Measurements from ENCODE around the gene CELSR3. TPM values are rescaled to one million over a fixed set of nuclear protein-coding genes. Genes with fewer than 3 reads are reported as not detected.

CELSR3 gene
- polyA plus RNA-seq, 4 donors, result 0.67 to 1.4 (median 1.1) TPM

DNA sequence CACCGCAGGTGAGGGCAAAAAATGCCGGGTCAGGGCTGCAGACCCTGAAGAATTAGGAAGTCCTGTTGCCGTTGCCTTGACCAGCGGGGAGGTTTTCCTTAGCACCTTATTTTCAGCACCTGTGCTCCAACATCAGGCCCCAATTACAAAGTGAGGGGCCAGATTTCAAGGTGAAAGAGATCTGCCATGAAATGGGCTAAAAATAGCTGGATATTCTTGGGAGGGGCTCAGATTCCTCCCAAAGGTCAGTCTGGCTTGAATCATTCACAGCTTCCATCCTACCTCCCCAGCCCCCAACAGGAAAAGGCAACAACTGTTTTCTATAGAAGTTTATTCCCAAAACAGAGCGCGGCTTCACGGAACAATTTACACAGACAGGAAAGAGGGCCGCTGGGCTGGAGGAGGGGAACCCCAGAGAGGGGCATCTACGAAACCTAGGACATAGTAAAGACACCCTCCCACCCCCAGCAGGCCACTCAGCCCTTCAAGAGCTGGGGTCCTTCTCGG, 26.5 kb downstream of the CELSR3 start:
- no peak for DNase-seq (ENCODE audit: low read depth in 4 of 4, low spot score in 2 of 4)

DNA sequence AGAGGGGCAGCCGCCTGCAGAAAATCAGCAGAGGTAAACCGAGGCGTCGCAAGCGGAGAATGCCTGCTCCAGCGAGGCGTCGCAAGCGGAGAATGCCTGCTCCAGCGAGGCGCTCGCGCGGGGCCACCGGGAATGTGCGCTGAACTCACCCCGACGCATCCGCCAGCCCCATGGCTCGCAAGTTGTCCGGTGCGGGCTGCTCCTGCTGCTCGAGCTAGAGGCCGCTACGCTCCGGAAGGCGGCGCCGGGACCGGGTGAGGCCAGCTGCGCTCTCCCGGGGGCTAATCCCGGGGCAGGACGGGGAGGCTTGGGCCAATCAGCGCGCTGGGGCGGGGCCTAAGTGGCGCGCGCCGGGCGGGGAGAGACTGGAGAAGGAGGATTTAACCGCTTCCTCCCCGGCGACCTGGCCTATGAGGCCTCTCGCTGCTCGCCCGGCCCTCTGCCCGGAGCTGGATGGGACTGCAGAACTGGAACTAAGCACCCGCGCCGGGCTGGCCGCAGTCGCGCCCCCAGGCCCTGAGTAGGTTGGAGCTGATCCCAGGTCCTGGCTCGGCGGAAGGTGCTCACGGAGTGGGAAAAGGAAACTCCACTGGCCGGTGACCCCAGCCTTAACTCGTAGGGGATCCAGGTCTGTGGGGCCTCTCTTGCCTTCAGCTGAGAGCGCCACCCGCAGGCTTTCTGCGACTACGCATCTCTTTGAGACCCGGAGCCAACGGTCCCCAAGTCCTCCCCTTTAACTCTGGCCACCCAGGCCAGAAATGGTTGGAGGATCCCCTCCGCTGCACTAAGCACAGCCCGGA, 27.3 kb downstream of the CELSR3 start, which contains the start of gene SLC26A6:
SLC26A6 (minus strand) TSS at position 240 of the 800 bp plus-strand sequence; CDS start at position 172, 68 bp downstream.
- peak; percentile 68 to 96 (median 87) for DNase-seq (ENCODE audit: low read depth in 4 of 4, low spot score in 2 of 4)

DNA sequence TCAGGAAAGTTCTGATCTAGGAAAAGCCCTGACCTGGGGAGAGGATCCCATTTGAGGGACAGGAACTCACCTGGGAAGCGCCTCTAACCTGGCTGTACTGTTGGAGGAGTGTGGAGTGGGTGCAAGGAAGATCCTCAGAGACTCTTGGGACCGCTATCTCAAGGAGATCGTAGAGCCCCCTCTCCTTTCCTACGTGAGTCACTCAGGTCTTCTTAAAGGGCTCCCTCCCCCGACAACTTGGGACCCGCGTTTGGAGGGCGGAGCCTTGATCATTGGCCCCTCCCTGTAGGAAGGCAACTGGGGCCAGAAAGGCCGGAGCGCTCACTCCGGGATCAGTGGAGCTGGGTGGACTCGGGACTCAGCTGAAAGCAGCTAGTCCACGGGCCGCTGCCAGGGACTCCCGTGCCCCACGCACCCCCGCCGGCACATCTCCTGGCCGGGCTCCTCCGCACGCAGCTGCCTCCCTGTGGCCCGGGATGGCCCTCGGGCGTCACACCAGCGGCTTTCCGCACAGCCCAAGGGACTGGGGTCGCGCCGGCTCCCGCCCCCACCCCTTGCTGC, 27.9 kb downstream of the CELSR3 start:
- no peak for DNase-seq (ENCODE audit: low read depth in 4 of 4, low spot score in 2 of 4)

DNA sequence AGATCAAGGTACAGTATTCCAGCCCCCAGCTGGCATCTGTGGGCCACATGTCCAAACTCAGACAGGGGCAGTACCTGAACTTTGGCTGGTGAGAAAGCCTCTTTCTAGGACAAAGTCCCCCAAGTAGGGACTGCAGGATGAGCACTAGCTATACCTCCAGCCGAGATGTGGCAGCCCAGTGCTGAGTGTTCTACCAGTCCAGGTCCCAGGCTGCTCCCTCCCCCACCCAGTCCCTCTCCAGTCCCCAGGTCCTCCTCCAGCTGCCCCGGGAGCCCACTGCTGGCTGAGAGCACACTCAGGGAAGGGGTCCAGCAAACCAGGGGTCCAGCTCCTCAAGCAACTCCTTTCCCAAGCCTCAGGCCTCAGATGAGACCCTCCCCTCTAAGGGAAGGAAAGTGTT, 28.9 kb downstream of the CELSR3 start:
- no peak for DNase-seq (ENCODE audit: low read depth in 4 of 4, low spot score in 2 of 4)

DNA sequence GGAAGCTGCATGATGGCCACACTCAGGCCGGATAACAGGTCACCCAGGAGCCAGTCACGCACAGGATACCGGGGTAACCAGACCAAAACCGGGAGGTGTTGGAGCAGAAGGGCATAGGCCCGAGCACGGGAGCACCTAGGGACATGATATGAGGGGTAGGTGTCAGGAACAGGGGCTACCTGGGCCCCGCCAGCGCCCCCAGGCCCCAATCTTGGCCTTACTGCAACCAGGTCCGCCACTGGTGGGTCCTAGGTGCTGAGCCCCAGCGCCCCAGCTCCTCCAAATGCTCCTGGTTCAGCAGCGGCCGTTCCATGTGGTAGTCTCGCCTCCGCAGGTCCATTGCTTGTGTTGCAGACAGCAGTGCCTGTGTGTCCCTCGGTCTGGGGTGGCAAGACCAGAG, 29.4 kb downstream of the CELSR3 start:
- DNase-seq (ENCODE audit: low read depth in 4 of 4, low spot score in 2 of 4), result no peak

DNA sequence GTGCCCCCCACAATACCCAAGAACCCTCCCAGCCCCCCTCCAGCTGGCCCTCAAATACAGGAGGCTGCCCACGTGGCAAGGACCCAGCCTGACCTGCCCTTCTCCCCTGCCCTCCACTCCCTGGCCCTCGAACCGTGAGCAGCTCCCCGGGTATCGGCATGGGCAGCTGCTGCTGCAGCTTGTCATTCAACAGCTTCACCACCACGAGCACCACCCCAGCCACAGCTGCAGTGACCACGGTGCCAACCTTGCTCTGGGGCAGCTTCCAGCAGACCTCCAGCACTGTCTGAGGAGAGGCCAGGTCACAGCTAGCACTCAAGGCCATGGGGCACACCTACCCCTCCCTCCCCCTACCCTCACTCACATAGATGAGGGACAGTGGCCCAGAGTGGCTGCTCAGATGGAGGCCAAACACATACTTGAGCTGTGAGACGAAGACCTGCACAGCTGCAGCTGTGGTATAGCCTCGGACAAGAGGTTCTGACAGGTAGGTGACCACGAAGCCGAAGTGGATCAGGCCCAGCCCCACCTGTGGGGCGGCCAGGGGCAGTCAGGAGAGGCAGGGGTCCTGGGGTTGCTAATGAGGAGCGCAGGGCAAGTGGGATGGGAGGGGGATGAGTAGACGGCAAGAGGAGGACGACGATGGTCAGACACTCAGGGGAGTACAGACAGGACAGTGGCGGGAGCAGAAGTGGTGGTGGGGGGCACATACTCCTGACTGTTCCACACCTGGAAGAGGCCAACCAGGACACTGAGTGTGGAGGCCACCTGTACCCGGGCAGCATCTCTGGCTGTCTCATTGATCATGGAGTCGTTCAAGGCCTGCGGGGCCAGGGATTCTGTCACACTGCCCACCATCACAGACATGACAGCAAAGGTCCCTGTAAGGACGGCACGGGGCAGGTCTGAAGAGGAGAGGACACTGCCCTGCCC, 30.9 kb downstream of the CELSR3 start:
- DNase-seq (ENCODE audit: low read depth in 4 of 4, low spot score in 2 of 4), result no peak

DNA sequence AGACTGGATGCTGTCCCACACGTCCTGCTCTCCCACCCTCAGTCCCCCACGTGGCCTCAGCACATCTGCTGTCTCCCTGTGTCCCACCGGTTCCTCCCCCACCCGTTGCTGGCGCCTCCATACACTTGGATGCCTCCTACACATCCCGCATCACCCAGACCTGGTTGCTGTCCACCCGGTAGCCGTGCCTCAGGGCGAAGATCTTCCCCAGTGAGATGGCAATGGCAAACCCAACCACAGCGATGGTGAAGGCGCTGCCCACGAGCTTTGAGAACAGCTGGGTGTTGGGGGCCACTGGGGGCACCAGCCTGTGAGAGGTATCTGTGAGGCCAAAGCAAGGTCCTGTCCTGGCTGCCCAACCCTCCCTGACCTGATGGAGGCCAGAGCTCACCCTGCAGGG, 31.9 kb downstream of the CELSR3 start:
- DNase-seq (ENCODE audit: low read depth in 4 of 4, low spot score in 2 of 4), result no peak

DNA sequence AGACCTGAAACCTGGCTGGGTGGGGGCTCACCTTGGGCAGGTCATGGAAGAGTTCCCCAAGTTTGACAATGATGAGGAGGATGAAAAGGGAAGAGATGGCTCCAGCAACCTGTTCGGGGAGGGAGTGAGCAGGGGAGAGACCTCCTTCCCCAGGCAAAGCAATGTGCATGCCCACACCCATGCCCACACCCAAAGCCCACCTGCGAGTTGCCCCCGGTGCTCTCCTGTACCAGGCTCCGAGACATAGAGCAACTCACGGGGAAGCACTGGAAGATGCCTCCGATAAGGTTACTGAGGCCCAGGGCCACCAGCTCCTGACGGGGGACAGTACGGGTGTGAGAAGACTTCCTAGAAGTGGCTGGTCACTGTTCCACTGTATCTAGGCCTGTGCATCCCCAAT, 32.3 kb downstream of the CELSR3 start:
- DNase-seq (ENCODE audit: low read depth in 4 of 4, low spot score in 2 of 4), result no peak

DNA sequence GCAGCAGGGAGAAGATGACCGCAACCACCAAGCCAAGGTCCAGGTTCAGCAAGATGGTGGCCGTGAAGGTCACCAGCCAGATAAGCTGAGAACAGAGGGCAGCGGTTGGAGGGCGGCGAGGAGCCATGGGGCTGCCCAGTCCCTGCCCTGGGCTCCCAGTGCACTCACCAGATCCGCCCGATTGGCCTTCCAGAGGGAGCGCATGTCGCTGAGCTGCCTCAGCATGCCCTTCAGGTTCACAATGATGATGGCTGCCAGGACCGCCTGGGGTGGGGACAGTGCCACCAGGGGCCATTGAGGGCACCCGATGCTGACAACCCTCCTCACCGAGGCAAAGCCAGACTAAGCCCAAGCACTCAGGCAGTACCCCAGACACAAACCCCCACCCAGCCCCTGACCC, 32.8 kb downstream of the CELSR3 start:
- DNase-seq (ENCODE audit: low read depth in 4 of 4, low spot score in 2 of 4), result no peak

DNA sequence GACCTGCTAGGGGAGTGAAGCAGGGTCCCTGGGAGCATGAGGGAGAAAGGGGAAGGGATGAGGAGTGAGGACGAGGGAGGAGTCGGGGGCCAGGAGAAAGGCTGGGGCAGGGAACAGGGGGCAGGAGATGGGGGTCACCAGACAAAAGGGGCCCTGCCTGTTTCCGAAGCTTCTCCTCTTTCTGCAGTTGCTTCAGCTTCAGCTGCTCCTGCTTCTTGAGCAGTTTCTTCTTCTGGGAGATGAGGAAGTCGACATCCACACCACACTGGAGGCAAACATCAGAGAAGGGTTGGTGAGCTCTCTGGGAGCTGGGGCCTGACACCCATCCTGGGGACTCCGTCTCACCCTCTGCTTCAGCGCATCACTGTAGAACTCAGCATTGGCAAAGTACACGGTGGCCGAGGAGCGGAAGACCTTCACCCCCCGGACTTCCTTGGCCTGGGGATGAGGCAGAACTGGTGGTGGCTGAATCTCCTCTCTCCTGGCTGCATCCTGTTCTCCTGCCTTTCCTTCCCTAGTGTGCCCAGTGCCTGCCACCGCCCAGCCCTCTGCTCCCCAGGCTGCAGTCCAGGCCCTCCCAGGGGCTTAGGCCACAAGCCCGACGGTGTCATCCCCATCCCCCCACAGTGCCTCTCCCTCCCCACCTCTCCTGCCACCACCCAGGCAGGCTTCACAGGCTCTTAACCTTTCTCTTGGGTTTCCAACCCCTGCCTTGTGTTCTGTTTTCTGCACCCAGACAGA, 34.2 kb downstream of the CELSR3 start:
- DNase-seq (ENCODE audit: low read depth in 4 of 4, low spot score in 2 of 4), result no peak

DNA sequence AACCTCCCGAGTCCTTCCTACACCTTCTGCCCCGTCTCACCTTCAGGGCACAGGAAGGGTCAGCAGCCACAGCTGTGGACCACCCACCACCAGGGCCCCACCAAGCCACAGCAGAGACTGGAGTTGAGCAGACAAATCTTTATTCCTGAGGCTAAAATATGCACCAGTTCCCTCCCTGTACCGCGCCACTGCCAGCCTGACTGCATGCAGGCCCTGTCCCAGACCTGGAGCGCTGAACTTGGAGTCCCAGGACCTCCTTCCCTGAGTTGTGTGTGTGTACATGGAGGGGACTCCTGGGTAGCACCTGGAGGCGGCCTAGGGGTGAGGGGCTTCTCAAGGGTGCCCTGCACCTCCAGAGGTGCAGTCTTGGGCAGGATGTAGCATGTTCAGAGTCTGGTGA, 37.1 kb downstream of the CELSR3 start:
- no peak for DNase-seq (ENCODE audit: low read depth in 4 of 4, low spot score in 2 of 4)

DNA sequence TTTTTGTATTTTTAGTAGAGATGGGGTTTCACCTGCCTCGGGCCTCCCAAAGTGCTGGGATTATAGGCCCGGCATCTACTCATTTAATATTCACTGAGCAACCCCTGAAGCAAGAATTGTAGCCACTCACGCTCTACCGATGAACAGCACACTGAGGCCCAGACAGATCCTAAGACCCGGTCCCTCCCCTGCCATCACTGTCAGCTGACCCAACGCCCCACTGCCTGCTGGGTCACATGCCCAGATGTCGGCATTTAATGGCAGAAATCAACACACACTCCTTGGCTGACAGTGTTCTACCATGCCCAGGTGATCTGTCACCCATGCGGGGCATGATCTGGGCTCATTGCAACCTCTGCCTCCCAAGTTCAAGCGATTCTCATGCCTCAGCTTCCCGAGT, 37.9 kb downstream of the CELSR3 start:
- DNase-seq (ENCODE audit: low read depth in 4 of 4, low spot score in 2 of 4), result no peak

DNA sequence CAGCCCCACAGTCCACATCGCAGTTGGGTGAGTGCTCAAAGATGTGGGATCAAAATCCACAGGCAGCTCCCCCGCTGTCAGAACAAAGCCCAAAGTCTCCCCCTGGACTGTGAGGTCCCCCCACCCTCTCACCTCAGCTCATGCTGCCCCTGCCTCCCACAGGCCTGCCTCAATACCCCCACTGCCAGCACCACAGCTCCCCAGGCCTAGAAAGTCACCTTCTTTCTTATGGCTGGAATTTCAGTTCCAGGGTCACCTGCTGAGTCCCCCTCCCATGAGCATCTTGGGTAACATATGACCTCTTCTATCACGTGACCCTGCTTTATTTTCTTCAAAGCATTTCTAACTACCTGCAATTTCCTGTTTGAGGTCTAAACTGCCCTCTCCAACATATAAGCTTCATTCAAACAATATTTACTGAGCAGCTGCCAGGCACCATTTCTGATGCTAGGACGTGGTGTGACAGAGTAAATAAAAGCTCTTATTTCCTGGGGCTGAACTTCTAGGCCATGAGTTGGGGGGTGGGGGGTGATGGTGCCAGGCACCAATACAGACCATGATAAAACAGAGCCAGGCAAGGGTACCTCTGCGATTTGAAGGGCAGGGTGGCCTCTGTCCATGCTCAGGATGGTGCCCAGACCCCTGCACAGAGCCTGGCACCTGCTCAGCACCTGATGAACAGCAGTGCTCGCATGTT, 38.7 kb downstream of the CELSR3 start:
- no peak for DNase-seq (ENCODE audit: low read depth in 4 of 4, low spot score in 2 of 4)

DNA sequence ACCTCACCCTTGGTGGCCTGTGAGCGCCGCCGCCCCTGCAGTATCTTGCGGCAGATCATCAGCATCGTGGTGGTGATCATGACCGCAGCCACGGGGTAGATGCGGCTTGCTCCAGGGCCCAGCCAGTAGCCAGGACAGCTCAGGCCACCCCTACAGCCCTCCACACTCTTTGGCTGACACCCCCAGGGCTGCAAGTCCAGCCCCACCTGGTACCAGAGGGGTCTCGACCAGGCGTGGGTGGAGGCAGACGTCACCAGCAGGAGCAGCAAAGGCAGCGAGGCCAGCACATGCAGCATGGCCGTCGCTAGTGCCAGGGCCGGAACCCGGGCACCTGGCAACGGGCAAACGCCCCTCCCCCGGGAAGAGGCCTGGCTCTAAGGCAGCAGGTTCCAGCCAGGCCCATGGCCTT, 41.2 kb downstream of the CELSR3 start, which contains the start of gene TMEM89:
TMEM89 (minus strand) TSS at position 309 of the 409 bp plus-strand sequence; CDS start at position 296, 13 bp downstream.
- DNase-seq (ENCODE audit: low read depth in 4 of 4, low spot score in 2 of 4), result no peak

DNA sequence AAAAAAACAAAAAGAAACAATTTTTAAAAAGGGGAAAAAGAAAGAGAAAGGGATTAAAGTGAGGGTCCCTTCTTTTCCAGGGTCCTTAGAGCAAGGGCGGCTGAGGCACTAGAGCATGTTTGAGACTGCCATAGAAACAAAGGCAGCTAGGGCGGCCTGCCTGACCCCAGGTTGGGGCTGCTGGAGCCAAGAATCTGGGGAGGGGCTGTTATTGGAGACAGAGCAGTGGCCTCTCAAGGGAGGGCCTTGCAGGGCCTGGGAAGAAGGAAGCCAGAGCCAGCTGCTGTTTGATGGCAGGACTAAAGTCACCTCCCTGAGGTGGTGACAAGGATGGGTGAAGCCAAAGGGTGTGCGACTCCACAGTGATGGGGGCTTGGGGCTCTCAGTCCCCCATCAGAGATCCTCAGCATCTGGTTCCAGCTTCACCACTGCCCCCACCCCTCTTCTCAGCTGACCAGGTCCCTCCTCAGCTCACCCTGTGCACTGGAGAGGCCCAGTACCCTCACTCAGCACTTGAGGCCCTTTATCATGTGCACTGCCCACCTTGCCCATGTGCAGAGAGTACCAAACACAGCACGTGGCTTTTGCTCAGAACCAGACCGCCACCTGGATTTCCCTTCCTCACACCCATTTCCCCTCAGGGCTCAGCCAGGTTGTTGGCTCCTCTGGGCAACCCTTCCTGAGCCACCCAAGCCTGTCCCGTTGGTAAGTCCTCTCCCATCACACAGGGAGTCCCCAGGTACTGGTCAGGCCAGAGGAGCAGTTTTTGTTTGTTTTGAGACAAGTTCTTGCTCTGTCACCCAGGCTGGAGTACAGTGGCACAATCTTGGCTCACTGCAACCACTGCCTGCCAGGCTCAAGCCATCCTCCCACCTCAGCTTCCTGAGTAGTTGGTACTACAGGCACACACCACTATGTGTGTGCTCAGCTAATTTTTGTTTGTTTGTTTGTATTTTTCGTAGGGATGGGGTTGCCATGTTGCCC, 42.9 kb downstream of the CELSR3 start:
- no peak for DNase-seq (ENCODE audit: low read depth in 4 of 4, low spot score in 2 of 4)

DNA sequence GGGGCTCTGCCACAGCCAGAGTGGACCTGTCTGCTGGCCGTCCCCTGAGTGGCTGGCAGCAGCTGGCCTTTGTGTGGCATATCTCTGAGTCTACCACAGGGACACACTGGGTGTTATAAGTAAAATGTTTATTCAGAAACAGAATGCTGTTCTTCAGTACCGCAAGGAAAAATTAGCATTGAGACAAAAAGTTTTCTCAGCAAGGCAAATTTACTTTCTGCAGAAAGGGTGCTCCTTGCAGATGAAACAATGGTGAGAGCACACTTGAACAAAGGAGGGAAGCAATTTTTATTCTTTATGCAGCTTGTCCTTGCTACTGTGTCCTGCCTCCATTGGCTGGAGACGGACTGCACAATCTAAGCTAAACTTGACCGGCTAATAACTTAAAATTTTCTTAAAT, 45.1 kb downstream of the CELSR3 start:
- DNase-seq (ENCODE audit: low read depth in 4 of 4, low spot score in 2 of 4), result no peak

DNA sequence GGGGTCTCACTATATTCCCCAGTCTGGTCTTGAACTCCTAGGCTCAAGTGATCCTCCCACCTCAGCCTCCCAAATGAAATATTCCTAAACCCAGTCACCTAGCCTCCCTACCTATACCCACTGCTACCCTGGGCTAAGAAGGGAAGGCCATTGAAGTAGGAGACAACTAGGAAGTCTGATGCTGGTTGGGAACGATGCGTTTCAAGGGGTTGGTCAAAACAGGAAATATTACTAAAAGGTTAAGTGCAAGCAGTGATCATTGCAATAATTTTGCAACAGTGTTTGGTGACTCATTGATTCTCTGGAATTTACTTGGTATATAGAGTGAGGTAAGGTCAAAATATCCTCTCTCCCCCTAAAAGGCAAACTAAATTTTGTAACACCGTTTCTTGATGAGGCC, 48.6 kb downstream of the CELSR3 start:
- no peak for DNase-seq (ENCODE audit: low read depth in 4 of 4, low spot score in 2 of 4)

DNA sequence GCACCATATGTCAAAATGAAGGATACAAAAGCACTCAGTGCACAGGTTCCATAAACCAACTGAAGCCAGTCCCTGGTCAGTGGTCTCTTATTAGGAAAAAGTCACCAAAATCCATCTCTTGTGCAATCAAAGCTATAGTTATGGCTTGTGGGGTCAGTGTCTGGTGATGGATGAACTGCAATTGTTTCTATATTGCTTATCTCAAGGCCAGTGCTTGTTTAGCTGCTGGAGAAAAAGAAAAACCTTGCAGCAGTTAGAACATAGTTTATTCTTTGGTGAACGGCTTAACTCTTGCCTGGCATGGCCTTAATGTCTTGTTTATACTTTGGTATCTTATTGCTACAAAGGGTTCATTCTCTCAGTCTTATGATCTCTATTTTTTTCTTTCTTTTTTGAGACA, 50.4 kb downstream of the CELSR3 start:
- DNase-seq (ENCODE audit: low read depth in 4 of 4, low spot score in 2 of 4), result no peak
